Endothelial cell (in vitro differentiated cells): ENCODE results near the gene MARCHF5. TPM values are rescaled to one million over a fixed set of nuclear protein-coding genes. Genes with fewer than 3 reads are reported as not detected.

Experiments used
- DNase-seq: peaks from one replicate; pipeline ENCODE4 v3.0.0; 2021; ENCODE audit warnings: low spot score
- H3K27ac Mint-ChIP-seq: one replicate; pipeline ENCODE4 v1.8.0; 2021; ENCODE audit warnings: mixed read lengths, inconsistent platforms; ENCODE audit not compliant: unreplicated experiment
- H3K27me3 Mint-ChIP-seq: one replicate; pipeline ENCODE4 v1.8.0; 2021; ENCODE audit warnings: mild to moderate bottlenecking, moderate library complexity, mixed read lengths, inconsistent platforms; ENCODE audit not compliant: unreplicated experiment
- H3K36me3 Mint-ChIP-seq: one replicate; pipeline ENCODE4 v1.8.0; 2021; ENCODE audit warnings: mild to moderate bottlenecking, low read depth, mixed read lengths, inconsistent platforms; ENCODE audit not compliant: unreplicated experiment
- H3K4me1 Mint-ChIP-seq: one replicate; pipeline ENCODE4 v1.8.0; 2021; ENCODE audit warnings: mild to moderate bottlenecking, mixed read lengths, inconsistent platforms; ENCODE audit not compliant: unreplicated experiment
- H3K4me3 Mint-ChIP-seq: one replicate; pipeline ENCODE4 v1.8.0; 2021; ENCODE audit warnings: mild to moderate bottlenecking, mixed read lengths, inconsistent platforms; ENCODE audit not compliant: unreplicated experiment
- H3K9me3 Mint-ChIP-seq: one replicate; pipeline ENCODE4 v1.8.0; 2021; ENCODE audit warnings: mixed read lengths, inconsistent platforms; ENCODE audit not compliant: unreplicated experiment
- total RNA-seq: library from RNA; stranded (reverse); fragmentation: NEBNext Ultra II Directional; extraction: Animal tissue kit (Norgen Biotek cat#: 25700); gene quantifications from one replicate; pipeline ENCODE4 v1.2.1, GENCODE V29; 2021; ENCODE audit not compliant: unreplicated experiment
- TF ChIP-seq, protein P1 (sequence below): fragments of 200-600 bp; sonication (generic); IDR thresholded peaks from one replicate; pipeline ENCODE4 v1.5.0; 2021; ENCODE audit warnings: antibody characterized with exemption; ENCODE audit not compliant: unreplicated experiment

The MARCHF5 gene
- total RNA-seq, 1 donor from 2014 or later = 46.0 TPM

DNA sequence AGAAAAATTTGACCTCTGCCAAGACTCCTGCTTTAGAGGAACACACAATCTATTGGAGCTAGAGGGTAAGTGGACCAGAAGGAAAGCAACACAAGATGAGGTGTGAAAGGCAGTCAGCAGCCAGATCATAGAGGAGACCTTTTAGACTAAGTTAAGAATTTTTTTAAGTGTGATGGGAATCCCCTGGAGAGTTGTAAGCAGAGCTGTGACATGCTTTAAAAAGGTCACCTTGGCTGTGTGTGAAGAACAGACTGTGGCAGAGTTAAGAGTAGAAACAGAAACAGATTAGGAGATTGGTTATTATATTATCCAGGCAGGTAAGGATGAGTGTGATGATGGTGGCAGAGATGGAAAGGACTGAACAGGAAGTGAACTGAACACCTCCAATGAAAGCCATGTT lies 23.6 kb upstream of the MARCHF5 start:
- H3K4me3 Mint-ChIP-seq = no peak overlapping the region
- H3K9me3 Mint-ChIP-seq = no peaks in the 10 kb centered on the region
- peaks cover 5% of the 10 kb centered on the region for H3K4me1 Mint-ChIP-seq
- DNase-seq = no peak
- peaks cover 1% of the 10 kb centered on the region for H3K27me3 Mint-ChIP-seq
- H3K27ac Mint-ChIP-seq = no peak overlapping the region
- TF ChIP-seq, protein P1, sequence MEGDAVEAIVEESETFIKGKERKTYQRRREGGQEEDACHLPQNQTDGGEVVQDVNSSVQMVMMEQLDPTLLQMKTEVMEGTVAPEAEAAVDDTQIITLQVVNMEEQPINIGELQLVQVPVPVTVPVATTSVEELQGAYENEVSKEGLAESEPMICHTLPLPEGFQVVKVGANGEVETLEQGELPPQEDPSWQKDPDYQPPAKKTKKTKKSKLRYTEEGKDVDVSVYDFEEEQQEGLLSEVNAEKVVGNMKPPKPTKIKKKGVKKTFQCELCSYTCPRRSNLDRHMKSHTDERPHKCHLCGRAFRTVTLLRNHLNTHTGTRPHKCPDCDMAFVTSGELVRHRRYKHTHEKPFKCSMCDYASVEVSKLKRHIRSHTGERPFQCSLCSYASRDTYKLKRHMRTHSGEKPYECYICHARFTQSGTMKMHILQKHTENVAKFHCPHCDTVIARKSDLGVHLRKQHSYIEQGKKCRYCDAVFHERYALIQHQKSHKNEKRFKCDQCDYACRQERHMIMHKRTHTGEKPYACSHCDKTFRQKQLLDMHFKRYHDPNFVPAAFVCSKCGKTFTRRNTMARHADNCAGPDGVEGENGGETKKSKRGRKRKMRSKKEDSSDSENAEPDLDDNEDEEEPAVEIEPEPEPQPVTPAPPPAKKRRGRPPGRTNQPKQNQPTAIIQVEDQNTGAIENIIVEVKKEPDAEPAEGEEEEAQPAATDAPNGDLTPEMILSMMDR = no peak
- H3K36me3 Mint-ChIP-seq = peaks cover 3% of the 10 kb centered on the region

DNA sequence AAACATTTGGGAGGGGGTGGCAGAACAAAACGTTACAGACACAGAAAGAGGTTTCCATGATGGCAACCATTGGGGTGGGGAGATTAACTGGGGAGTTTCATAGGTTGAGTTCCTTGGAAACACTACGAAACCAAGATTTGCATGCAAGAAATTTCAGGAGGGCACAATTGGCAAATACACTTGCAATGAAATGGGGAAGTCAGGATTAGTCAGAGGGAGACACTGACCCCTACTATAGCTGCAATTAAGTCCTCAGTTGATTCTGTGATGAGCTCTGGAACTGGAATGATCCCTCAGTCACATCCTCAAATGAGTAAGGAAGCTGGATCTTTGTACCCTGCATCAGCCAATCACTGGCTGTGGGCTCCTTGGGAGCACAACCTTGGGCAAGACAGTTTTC lies 22.2 kb upstream of the MARCHF5 start:
- H3K9me3 Mint-ChIP-seq = no peaks in the 10 kb centered on the region
- H3K27me3 Mint-ChIP-seq = peaks cover 1% of the 10 kb centered on the region
- H3K27ac Mint-ChIP-seq = no peak overlapping the region
- TF ChIP-seq, protein P1 = no peak
- no peak for DNase-seq
- H3K36me3 Mint-ChIP-seq = peaks cover 3% of the 10 kb centered on the region
- H3K4me3 Mint-ChIP-seq = no peak overlapping the region
- no peaks in the 10 kb centered on the region for H3K4me1 Mint-ChIP-seq

DNA sequence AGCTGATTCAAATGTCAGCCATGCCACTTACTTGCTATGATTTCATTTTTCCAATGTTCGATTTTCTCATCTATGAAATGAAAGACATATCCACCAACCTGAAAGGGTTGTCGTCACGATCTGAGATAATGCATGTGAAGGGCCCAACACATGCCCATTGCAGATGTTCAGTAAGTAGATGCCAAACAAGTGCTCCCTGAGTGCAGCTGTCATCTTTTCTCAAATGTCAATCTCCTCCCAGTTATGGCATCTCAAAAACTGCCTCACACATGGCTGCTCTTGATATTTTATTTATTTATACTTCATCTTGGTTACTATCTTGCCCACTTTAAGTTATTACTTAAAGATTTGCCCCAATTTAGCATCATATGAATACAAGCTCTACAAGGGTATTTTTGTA lies 16.9 kb upstream of the MARCHF5 start:
- no peaks in the 10 kb centered on the region for H3K4me1 Mint-ChIP-seq
- peaks cover 3% of the 10 kb centered on the region for H3K36me3 Mint-ChIP-seq
- H3K4me3 Mint-ChIP-seq = no peak overlapping the region
- H3K9me3 Mint-ChIP-seq = no peaks in the 10 kb centered on the region
- H3K27me3 Mint-ChIP-seq = no peaks in the 10 kb centered on the region
- TF ChIP-seq, protein P1 = no peak
- H3K27ac Mint-ChIP-seq = no peak overlapping the region
- DNase-seq = no peak

DNA sequence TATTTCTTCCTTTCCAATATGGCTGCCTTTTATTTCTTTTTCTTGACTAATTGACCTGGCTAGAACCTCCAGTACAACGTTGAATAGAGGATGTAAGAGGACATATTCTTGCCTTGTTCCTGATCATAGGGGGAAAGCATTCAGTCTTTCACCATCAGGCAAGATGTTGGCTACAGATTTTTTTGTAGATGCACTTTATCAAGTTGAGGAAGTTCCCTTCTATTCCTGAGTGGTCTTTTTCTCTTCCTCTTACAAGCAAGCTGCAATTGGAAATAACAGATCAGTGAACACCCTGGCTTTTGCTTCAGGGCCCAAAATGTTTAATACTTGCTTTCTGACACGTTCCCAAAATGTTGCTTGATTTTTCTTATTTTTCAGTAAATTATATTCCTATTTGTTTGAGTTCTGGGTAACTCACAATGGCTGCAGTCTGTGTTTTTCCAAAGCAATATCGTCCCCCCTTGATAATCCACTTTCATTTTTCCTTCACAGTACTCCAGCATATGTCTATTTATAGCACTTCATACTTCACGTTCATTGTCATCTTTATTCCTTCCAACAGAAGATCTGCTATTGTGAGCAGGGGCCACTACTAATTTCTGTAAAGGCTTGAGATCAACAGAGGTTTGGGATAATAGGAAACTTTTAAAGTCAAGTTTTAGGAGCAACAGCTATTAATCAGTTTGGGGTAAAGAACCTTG lies 11.8 kb upstream of the MARCHF5 start:
- no peaks in the 10 kb centered on the region for H3K9me3 Mint-ChIP-seq
- H3K27ac Mint-ChIP-seq = no peak overlapping the region
- no peak overlapping the region for H3K4me3 Mint-ChIP-seq
- H3K27me3 Mint-ChIP-seq = peaks cover 1% of the 10 kb centered on the region
- H3K36me3 Mint-ChIP-seq = no peaks in the 10 kb centered on the region
- DNase-seq = no peak
- H3K4me1 Mint-ChIP-seq = no peaks in the 10 kb centered on the region
- TF ChIP-seq, protein P1 = no peak

DNA sequence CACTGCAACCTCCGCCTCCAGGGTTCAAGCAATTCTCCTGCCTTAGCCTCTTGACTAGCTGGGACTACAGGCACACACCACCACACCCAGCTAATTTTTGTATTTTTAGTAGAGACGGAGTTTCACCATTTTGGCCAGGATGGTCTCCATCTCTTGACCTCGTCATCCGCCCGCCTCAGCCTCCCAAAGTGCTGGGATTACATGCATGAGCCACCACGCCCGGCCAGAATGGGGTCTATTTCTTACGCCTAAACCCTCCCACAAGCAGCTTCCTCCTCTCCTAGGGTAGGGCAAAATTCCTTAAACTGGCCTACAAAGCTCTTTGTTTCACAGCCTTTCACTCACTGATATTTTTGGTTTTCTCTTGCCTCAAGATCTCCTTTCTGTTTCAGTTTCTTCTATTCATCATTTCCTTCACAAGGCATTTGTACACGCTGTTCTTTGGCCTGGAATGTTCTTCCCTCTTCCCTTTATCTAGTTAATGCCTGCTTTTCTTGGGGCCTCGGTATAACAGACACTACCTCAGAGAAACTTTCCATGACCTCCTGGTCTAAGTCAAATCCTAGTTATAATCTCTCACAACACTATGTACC lies 6.8 kb upstream of the MARCHF5 start:
- Mint-ChIP-seq H3K27me3 (peaks cover 1% of the 10 kb centered on the region), H3K4me3 (no peak overlapping the region), H3K27ac (no peak overlapping the region), H3K4me1 (no peaks in the 10 kb centered on the region), H3K9me3 (no peaks in the 10 kb centered on the region), H3K36me3 (no peaks in the 10 kb centered on the region)
- DNase-seq = no peak
- TF ChIP-seq, protein P1 = no peak
